ENCODE data around the gene ANO4.

ANO4 gene

GRCh38 chr12:100795174-100795799, 711 bp downstream of the ANO4 start:
- peaks cover 16% of the 10 kb centered on the region for H3K4me1 ChIP-seq
- no peak for DNase-seq (ENCODE audit: low spot score in 2 of 2)

DNA sequence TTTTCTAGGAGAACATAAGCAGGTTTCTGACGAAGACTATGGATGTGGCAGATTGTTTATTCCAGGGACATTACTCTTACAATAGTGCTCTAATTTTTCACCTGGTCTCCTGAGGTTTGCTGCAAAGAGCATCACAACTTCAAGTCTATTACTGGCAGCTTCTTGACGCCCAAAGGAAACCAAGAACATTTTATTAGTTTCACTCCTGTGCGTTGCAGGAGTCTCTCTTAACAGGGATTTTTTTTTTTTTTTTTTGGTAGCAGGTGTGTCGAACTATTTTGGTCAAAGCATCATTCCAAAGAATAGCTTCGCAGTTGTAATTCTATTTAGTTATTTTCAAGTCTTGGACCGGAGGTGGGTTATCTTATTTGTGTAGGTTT, 1.2 kb downstream of the ANO4 start:
- in situ Hi-C loops (cut with MboI; ENCODE audit: low sequenced_read_pairs), result no loop called here
- Histone ChIP-seq H3K4me3 (no peak overlapping the region), H3K4me1 (peaks cover 16% of the 10 kb centered on the region), H3K36me3 (replicated peaks) (no peaks in the 10 kb centered on the region), H3K9me3 (no peaks in the 10 kb centered on the region), H3K27me3 (ENCODE audit: low read depth) (no peaks in the 10 kb centered on the region)
- no peak for DNase-seq (ENCODE audit: low spot score in 2 of 2)

More at GRCh38 chr12:100795174-100795799, 711 bp downstream of the ANO4 start:
- H3K4me3 ChIP-seq, result no peak overlapping the region
- no peaks in the 10 kb centered on the region for H3K9me3 ChIP-seq
- no peaks in the 10 kb centered on the region for H3K36me3 ChIP-seq (replicated peaks)
- no peaks in the 10 kb centered on the region for H3K27me3 ChIP-seq (ENCODE audit: low read depth)
- in situ Hi-C loops (cut with MboI; ENCODE audit: low sequenced_read_pairs), result no loop called here

DNA sequence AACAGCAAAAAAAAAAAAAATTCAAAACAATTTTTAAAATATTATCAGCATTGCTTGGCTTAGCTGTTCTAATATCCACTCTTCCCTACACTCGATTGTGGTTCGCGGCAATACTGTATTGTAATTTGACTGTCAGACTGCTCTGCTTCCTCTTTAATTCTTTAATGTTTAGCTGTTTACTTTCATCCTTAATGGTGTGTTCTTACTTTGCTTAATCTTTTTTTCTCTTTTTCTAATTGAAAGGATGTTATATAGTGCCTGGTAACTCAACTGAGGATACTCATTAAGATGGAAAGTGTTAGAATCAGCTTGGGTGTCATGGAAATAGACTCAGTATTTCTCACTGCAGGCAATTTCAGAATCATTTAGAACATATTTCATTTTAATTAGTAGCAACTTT, 2.0 kb downstream of the ANO4 start:
- no peak for DNase-seq (ENCODE audit: low spot score in 2 of 2)
- Histone ChIP-seq H3K4me3 (no peak overlapping the region), H3K9me3 (no peaks in the 10 kb centered on the region), H3K36me3 (replicated peaks) (no peaks in the 10 kb centered on the region), H3K27me3 (ENCODE audit: low read depth) (no peaks in the 10 kb centered on the region), H3K4me1 (peaks cover 16% of the 10 kb centered on the region)
- in situ Hi-C loops (cut with MboI; ENCODE audit: low sequenced_read_pairs), result no loop called here

DNA sequence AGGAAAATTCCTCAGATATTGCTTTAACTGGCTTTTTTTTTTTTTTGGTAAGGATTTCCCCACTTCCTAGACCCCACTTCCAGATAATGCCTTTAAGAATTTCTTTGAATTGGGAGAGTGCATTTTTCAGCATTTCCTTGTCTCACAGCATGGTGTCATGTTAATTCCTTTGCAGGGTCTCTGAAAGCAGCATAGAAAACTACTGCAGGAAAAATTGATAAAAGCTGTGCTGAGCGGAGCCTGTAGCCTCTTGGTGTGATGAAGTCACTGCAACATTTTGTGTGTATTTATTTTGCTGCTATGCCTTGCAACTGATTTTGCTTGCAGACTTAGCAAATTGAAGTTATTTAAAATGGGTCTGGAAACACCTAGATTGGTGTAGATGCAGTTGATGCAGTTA, 2.7 kb downstream of the ANO4 start:
- DNase-seq (ENCODE audit: low spot score in 2 of 2), result peak in 1 of 2 experiments; percentile 39
- no peaks in the 10 kb centered on the region for H3K9me3 ChIP-seq
- H3K27me3 ChIP-seq (ENCODE audit: low read depth), result no peaks in the 10 kb centered on the region
- in situ Hi-C loops (cut with MboI; ENCODE audit: low sequenced_read_pairs), result no loop called here
- H3K4me1 ChIP-seq, result peaks cover 16% of the 10 kb centered on the region
- no peaks in the 10 kb centered on the region for H3K36me3 ChIP-seq (replicated peaks)
- H3K4me3 ChIP-seq, result no peak overlapping the region

GRCh38 chr12:100797786-100798185, 3.2 kb downstream of the ANO4 start:
- peaks cover 16% of the 10 kb centered on the region for H3K4me1 ChIP-seq
- H3K36me3 ChIP-seq (replicated peaks), result no peaks in the 10 kb centered on the region
- no peak overlapping the region for H3K4me3 ChIP-seq
- DNase-seq (ENCODE audit: low spot score in 2 of 2), result no peak
- in situ Hi-C loops (cut with MboI; ENCODE audit: low sequenced_read_pairs), result no loop called here
- no peaks in the 10 kb centered on the region for H3K27me3 ChIP-seq (ENCODE audit: low read depth)
- no peaks in the 10 kb centered on the region for H3K9me3 ChIP-seq

DNA sequence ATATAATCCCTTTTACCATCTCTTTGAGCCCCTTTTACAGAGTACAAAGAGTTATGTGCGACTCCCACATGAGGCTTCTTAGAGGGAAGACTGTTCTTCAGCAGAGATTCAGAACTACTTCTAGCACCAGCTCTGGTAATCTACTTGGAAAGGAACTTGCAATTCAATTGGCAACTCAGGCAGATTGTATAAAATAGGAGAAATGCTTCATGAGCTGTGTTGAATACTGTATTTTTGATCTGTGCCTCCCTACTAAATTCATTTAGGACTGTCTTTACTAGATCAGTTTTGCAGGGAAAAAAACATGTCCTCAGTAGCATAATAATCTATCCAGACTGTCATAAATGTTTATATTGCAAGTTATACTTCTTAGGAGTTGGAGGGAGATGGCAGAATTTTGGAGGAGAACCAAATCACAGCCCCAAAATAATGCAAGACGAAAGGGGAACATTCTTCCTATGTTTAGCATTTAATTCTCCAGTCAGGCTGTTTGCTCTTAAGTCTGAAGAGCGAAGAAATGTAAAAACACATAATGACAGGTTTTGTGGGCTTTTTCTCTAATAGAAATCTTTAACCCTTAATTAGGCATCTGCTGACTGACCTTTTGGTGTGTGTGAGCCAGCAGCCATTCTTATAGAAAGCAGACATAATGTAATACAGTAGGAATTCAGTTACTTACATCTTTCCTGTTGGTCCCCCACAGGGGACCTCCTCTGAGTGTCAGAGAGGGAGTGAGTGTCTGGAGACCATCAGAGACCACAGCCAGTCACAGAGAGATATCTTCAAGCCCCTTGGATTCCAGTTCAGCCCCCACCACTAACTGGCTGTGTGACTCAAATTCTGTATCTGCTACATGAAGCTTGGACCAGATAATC, 3.9 kb downstream of the ANO4 start:
- Histone ChIP-seq H3K4me3 (no peak overlapping the region), H3K27me3 (ENCODE audit: low read depth) (no peaks in the 10 kb centered on the region), H3K9me3 (no peaks in the 10 kb centered on the region), H3K4me1 (peaks cover 16% of the 10 kb centered on the region), H3K36me3 (replicated peaks) (no peaks in the 10 kb centered on the region)
- in situ Hi-C loops (cut with MboI; ENCODE audit: low sequenced_read_pairs), result no loop called here
- no peak for DNase-seq (ENCODE audit: low spot score in 2 of 2)

- Histone ChIP-seq H3K4me1 (peaks cover 9% of the 10 kb centered on the region; the same call in 1 of the 2 replicates), H3K36me3 (replicated peaks) (no peaks in the 10 kb centered on the region), H3K4me3 (no peak overlapping the region), H3K9me3 (no peaks in the 10 kb centered on the region), H3K27me3 (ENCODE audit: low read depth) (no peaks in the 10 kb centered on the region)
- in situ Hi-C loops (cut with MboI; ENCODE audit: low sequenced_read_pairs), result no loop called here
- no peak for DNase-seq (ENCODE audit: low spot score in 2 of 2)
Measured at GRCh38 chr12:100799770-100800169, 5.2 kb downstream of the ANO4 start.

DNA sequence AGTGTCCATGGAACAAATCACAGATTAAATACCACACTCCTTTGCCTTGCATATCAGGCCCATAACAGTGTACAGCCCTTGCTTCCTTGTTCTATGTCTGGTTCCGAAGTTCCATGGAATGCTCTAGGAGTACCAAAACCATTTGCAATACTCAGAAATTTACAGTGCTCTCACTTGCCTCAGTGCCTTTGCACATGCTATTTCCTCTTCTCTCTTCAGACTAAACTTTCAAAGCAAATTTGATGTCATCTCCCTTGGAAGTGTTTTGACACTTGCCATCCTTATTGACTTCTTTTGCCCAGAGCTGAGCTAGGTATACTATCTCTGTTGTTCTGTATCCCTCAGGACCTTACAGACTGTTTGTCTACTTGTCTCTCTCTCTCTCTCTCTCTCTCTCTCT, 6.1 kb downstream of the ANO4 start:
- DNase-seq (ENCODE audit: low spot score in 2 of 2), result no peak
- H3K4me1 ChIP-seq, result peaks cover 3% of the 10 kb centered on the region; the same call in 1 of the 2 replicates
- no peaks in the 10 kb centered on the region for H3K9me3 ChIP-seq
- in situ Hi-C loops (cut with MboI; ENCODE audit: low sequenced_read_pairs), result no loop called here
- H3K27me3 ChIP-seq (ENCODE audit: low read depth), result no peaks in the 10 kb centered on the region
- H3K4me3 ChIP-seq, result no peak overlapping the region
- H3K36me3 ChIP-seq (replicated peaks), result no peaks in the 10 kb centered on the region

- no peaks in the 10 kb centered on the region for H3K27me3 ChIP-seq (ENCODE audit: low read depth)
- peaks cover 3% of the 10 kb centered on the region; the same call in 1 of the 2 replicates for H3K4me1 ChIP-seq
- no peaks in the 10 kb centered on the region for H3K9me3 ChIP-seq
- in situ Hi-C loops (cut with MboI; ENCODE audit: low sequenced_read_pairs), result no loop called here
- H3K4me3 ChIP-seq, result no peak overlapping the region
- H3K36me3 ChIP-seq (replicated peaks), result no peaks in the 10 kb centered on the region
- DNase-seq (ENCODE audit: low spot score in 2 of 2), result no peak
Measured at GRCh38 chr12:100801320-100801719, 6.7 kb downstream of the ANO4 start.

- Histone ChIP-seq H3K27me3 (ENCODE audit: low read depth) (no peaks in the 10 kb centered on the region), H3K36me3 (replicated peaks) (no peaks in the 10 kb centered on the region; the same call in 1 of the 2 replicates), H3K4me1 (peaks cover 10% of the 10 kb centered on the region), H3K4me3 (no peak overlapping the region), H3K9me3 (no peaks in the 10 kb centered on the region)
- no peak for DNase-seq (ENCODE audit: low spot score in 2 of 2)
- in situ Hi-C loops (cut with MboI; ENCODE audit: low sequenced_read_pairs), result no loop called here
Measured at GRCh38 chr12:100808777-100809176, 14.2 kb downstream of the ANO4 start.

DNA sequence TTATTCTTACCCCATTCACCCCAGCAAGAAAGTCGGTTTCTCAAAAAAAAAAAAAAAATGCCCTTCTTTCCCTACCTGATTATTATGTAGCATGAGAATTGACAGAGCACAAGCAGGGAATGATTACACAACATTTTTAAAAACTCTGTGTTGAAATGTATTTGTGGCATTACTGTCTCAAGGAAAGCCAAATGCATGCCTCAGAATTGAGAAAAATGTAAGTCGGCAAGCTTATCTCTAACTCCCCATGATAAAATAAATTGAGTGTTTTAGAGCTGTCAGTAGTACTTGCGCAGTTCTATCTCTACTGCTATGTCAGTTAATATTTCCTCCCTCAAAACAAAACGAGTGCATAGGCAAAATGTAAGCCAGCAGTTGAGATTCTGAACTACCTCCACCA, 25.7 kb downstream of the ANO4 start:
- H3K4me3 ChIP-seq, result no peak overlapping the region
- no peaks in the 10 kb centered on the region for H3K36me3 ChIP-seq (replicated peaks)
- H3K9me3 ChIP-seq, result no peaks in the 10 kb centered on the region
- peaks cover 15% of the 10 kb centered on the region for H3K4me1 ChIP-seq
- no peaks in the 10 kb centered on the region for H3K27me3 ChIP-seq (ENCODE audit: low read depth)
- in situ Hi-C loops (cut with MboI; ENCODE audit: low sequenced_read_pairs), result no loop called here
- DNase-seq (ENCODE audit: low spot score in 2 of 2), result no peak

DNA sequence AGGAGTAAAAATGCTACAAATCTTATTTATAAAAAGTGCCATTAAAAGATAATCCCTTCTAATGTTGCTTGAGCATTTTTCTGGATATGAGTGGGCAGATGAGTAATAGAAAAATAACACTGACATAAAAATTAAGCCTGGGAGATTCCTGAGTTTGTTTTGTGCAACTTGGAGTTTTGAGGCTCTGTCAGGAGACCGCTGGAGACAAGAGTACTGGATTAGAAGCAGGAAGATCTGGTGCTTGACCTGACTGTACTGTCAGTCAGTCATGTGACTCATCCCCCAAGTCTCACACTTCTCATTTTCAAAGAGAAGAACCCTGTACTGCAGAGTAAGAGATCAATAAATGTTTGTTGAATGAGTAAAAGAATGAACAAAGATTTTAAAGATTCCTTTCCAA, 29.4 kb downstream of the ANO4 start:
- in situ Hi-C loops (cut with MboI; ENCODE audit: low sequenced_read_pairs), result no loop called here
- Histone ChIP-seq H3K27me3 (ENCODE audit: low read depth) (no peaks in the 10 kb centered on the region), H3K4me1 (peaks cover 15% of the 10 kb centered on the region)

GRCh38 chr12:100824476-100824875, 29.9 kb downstream of the ANO4 start:
- DNase-seq (ENCODE audit: low spot score in 2 of 2), result no peak
- H3K9me3 ChIP-seq, result no peaks in the 10 kb centered on the region
- in situ Hi-C loops (cut with MboI; ENCODE audit: low sequenced_read_pairs), result no loop called here
- H3K4me1 ChIP-seq, result peaks cover 15% of the 10 kb centered on the region
- H3K4me3 ChIP-seq, result no peak overlapping the region
- H3K36me3 ChIP-seq (replicated peaks), result no peaks in the 10 kb centered on the region
- H3K27me3 ChIP-seq (ENCODE audit: low read depth), result no peaks in the 10 kb centered on the region

More for the DNA sequence above, 29.4 kb downstream of the ANO4 start:
- Histone ChIP-seq H3K9me3 (no peaks in the 10 kb centered on the region), H3K4me3 (no peak overlapping the region), H3K36me3 (replicated peaks) (no peaks in the 10 kb centered on the region)
- DNase-seq (ENCODE audit: low spot score in 2 of 2), result no peak

DNA sequence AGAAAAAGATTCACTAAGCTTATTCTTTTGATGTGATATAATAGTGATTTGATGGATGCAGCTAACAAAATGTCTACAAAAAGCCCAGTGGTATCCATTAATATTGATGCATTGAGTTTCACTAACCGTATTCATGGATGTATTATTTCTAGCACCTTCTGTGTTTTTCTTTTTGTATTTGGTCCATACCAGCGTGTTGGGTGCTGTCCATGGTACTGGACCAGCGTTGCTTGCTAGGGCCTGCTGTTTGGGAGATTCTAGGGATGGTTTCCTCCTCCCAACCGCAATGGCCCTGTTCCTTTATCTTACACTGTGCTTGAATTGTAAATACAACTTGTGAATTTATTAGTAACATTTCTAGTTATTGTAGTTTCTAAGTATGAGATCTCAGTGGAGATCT, 31.7 kb downstream of the ANO4 start:
- peaks cover 15% of the 10 kb centered on the region for H3K4me1 ChIP-seq
- H3K36me3 ChIP-seq (replicated peaks), result no peaks in the 10 kb centered on the region
- no peaks in the 10 kb centered on the region for H3K9me3 ChIP-seq
- in situ Hi-C loops (cut with MboI; ENCODE audit: low sequenced_read_pairs), result no loop called here
- H3K27me3 ChIP-seq (ENCODE audit: low read depth), result no peaks in the 10 kb centered on the region
- DNase-seq (ENCODE audit: low spot score in 2 of 2), result peak; percentile 26 to 77
- H3K4me3 ChIP-seq, result no peak overlapping the region

Data from HAP-1 (cell line).